ENCODE data around the gene RAPGEF2. TPM values are rescaled to one million over a fixed set of nuclear protein-coding genes. Genes with fewer than 3 reads are reported as not detected.

RAPGEF2 gene
- total RNA-seq, 1 donor from 2014 or later = 63.8 TPM

GRCh38 chr4:159134429-159134828 is 31.6 kb downstream of the RAPGEF2 start:
- DNase-seq (ENCODE audit: low read depth in 2 of 2) = no peak

GRCh38 chr4:159137176-159137575 is 34.3 kb downstream of the RAPGEF2 start:
- DNase-seq (ENCODE audit: low read depth in 2 of 2) = no peak

DNA sequence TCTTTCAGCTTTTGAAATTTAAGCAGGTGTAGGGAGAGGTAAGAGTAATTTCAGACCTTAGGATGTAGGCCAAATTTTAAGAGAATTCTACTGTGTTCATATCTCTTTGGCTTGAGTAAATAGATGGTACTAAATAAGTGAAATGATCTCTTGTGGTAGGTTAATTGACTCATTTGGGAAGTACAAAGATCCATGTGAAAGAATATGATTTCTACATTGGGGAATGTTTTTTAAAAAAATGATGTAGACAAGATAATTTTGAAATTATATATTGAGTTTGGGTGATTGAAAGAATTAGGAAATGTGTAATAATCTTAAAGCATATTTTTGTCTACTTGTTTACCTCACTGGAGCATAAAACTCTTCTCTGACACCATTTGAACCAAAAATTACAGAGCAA is 35.6 kb downstream of the RAPGEF2 start:
- DNase-seq (ENCODE audit: low read depth in 2 of 2) = no peak

DNA sequence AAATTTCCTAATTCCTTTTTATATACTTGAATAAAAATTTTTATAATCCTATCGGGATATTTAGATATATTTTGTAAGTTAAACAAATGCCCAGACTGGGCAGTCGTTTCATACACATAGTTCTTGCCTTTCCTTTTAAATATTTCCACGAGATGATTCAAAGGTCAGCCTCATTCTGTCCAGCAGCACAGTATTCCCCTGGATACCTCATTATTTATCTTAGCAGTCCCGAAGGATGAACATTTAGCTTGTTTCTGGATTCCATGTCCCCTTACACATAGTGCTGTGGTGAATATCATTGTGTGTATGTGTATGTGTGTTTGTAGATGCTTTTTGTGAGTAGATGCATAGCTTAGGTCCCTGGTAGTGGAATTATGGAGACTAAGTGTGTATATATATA is 38.3 kb downstream of the RAPGEF2 start:
- DNase-seq (ENCODE audit: low read depth in 2 of 2) = no peak

DNA sequence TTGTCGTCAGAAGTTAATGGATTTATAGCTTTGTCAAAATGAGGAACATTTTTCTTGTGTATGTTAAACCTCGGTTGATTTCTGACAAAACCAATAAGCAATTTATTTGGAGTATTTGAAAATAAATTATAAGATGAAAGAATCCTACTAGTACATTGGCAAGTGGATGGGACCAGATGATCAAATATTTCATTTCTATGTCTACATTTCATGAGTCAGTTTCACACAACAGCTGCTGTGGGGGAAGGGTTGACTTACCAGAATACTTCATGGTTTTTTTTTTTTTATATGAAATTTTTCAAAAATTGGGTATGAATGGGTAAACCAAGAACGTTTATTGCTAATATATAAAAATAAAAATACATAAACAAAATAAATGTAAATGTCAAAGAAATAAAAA is 39.4 kb downstream of the RAPGEF2 start:
- DNase-seq (ENCODE audit: low read depth in 2 of 2) = no peak

DNA sequence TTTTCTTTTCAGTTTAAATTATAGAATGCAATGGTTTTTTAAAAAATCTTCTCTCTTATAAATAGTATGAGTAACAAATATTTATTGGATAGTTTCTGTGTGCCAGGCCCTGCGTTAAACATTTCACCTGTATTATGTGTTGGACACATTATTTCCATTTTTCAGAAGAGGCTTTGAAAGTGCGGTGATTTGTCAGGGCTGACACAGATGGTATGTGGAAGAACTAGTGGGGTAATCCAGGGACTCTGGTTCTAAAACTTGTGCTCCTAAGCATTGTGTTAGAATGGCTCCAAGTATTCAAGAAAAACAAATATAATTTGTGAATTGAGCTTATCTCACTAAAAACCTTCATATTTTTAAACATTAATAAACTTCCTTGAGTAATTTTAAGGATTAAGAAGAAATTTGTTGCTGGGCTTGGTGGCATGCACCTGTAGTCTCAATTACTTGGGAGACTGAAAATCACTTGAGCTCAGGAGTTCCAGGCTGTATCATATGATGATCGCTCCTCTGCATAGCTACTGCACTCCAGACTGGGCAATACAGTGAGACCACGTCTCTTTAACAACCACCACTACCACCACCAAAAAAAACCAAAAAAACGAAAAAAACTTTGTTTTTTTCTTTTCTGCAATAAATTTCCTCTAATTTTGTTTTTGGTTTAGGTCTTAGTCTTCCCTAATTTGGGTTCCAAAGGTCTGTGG is 40.0 kb downstream of the RAPGEF2 start:
- DNase-seq (ENCODE audit: low read depth in 2 of 2) = no peak

- DNase-seq (ENCODE audit: low read depth in 2 of 2) = no peak
Observed at GRCh38 chr4:159143687-159144086, 40.8 kb downstream of the RAPGEF2 start.

DNA sequence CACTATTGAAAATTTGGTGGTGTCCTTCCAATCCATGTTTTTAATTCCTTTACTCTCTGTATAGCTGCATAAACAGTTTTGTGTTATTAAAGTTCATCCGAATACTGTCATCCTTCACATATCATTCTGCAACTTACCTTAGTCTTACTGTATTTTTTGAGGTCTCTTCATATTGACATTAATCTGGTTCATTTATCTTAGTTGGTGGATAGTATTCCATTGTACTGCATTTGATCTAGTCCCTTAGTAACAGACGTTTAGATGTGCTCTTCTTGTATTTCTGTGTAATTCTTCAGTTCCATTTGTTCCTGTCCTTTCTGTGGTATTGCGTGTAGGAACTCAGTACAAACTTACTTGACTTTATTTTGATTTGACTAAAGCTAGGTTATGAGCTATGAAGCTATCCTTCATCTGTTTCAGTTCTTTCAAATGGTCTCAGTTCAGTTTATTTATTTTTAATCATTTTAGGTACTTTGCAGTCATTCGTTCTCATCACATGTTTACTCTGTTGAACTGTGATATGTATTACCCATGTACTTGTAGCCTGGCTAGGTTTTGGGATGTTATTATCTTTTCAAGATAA is 41.3 kb downstream of the RAPGEF2 start:
- DNase-seq (ENCODE audit: low read depth in 2 of 2) = no peak

- no peak for DNase-seq (ENCODE audit: low read depth in 2 of 2)
Observed at GRCh38 chr4:159145318-159145991, 42.6 kb downstream of the RAPGEF2 start.

- no peak for DNase-seq (ENCODE audit: low read depth in 2 of 2)
Observed at GRCh38 chr4:159145992-159146330, 43.1 kb downstream of the RAPGEF2 start.

GRCh38 chr4:159146488-159146887 is 43.6 kb downstream of the RAPGEF2 start:
- no peak for DNase-seq (ENCODE audit: low read depth in 2 of 2)

- DNase-seq (ENCODE audit: low read depth in 2 of 2) = no peak
Observed at GRCh38 chr4:159148441-159148840, 45.6 kb downstream of the RAPGEF2 start.

DNA sequence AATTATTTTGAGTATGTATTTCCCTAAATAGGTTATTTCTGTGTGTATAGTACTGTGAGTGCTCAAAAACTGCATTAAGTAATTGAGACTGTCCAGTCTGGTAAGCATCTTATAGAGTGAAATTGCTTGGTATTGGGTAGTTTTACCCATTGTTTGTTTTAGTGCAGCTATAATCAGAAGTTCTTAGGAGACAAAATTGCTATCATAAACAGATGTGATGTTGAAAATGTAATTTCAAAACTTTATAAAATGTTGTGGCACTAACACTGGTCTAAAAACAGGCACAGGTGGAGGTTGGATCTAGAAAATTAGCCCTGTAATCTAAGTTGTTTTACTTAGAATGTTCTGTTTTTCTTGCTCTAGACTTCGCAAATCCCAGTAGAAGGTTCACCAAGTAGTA is 46.8 kb downstream of the RAPGEF2 start:
- DNase-seq (ENCODE audit: low read depth in 2 of 2) = no peak

GRCh38 chr4:159150396-159150795 is 47.5 kb downstream of the RAPGEF2 start:
- no peak for DNase-seq (ENCODE audit: low read depth in 2 of 2)

GRCh38 chr4:159150821-159151390 is 48.0 kb downstream of the RAPGEF2 start:
- peak; percentile 41 to 42 for DNase-seq (ENCODE audit: low read depth in 2 of 2)

GRCh38 chr4:159151689-159152088 is 48.8 kb downstream of the RAPGEF2 start:
- no peak for DNase-seq (ENCODE audit: low read depth in 2 of 2)

DNA sequence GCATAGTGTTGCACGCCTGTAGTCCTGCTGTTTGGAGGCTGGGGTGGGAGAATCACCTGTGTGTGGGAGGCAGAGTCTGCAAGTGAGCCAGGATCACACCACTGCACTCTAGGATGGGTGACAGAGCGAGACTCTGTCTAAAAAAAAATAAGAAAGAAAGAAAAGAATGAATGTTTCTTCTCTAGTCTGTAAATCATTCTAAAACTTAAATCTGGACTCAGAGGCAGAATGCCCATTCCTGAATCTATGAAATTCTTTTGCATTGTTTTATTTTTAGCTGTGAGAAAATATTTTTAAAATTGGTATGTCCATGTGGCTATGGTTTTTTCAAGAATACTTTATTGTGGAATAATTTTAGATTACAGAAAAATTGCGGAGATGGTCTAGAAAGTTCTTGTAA is 49.3 kb downstream of the RAPGEF2 start:
- no peak for DNase-seq (ENCODE audit: low read depth in 2 of 2)

- DNase-seq (ENCODE audit: low read depth in 2 of 2) = no peak
Observed at GRCh38 chr4:159153669-159154068, 50.8 kb downstream of the RAPGEF2 start.

DNA sequence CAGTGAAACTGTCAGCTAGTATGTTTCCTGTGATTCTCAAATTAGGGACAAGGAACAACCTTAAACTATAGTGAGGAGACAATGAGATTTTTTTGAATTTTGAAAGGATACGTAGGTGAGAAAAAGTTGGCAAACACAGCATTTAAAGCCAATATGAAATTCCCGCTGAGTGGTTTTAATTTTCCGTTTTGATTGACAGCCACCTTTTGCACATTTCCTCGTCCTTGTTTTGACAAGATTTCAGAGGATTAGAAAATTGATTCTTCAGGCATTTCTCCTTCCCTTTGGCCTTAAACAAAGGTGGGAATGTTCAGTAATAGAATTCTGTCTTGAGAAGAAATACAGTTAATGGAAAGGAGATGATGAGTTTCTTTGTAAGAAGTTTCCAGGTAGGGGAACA is 52.2 kb downstream of the RAPGEF2 start:
- DNase-seq (ENCODE audit: low read depth in 2 of 2) = no peak

DNA sequence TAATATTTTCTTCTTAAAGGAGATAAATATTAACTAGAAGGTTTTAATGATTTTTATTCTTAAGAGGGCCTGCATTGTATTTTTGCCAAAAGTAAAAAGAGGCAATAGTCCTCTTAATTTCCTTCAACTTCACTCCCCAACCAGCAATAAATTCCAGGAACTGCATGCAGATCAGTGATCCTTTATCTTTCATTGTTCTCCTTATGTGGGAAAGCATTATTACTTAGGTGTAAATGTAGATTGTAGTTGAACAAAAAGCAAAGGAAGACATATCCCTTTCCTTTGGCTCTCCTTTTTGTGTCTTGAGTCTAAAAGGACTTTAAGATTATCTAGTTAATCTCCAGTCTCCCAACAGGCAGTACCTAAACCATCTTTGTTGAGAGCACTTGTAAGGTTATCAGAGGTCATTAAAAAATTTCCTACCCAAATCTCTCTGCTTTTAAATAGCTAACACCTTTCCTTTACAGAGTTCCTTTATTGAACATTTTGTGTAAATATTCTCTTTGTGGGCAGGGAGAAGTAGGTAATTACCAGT is 55.3 kb downstream of the RAPGEF2 start:
- DNase-seq (ENCODE audit: low read depth in 2 of 2) = no peak

- DNase-seq (ENCODE audit: low read depth in 2 of 2) = peak in 1 of 2 donors; percentile 29
Observed at GRCh38 chr4:159158985-159159384, 56.1 kb downstream of the RAPGEF2 start.

GRCh38 chr4:159159611-159160010 is 56.7 kb downstream of the RAPGEF2 start:
- peak; percentile 69 to 88 for DNase-seq (ENCODE audit: low read depth in 2 of 2)

All from dermis microvascular lymphatic vessel endothelial cell (primary cell).